GM21381 (cell line): ENCODE measurements around the gene NEGR1.
"Not testable (repeated sequence)": the region's sequence is repeated elsewhere in the genome, so short reads cannot be mapped to it uniquely, and the experiment has no call there.

Experiments used
- ATAC-seq: cut with Tn5 transposase; IDR thresholded peaks from one replicate; pipeline ENCODE4 v1.9.1; 2021; ENCODE audit warnings: mild to moderate bottlenecking, moderate library complexity; ENCODE audit not compliant: unreplicated experiment

NEGR1 gene

DNA sequence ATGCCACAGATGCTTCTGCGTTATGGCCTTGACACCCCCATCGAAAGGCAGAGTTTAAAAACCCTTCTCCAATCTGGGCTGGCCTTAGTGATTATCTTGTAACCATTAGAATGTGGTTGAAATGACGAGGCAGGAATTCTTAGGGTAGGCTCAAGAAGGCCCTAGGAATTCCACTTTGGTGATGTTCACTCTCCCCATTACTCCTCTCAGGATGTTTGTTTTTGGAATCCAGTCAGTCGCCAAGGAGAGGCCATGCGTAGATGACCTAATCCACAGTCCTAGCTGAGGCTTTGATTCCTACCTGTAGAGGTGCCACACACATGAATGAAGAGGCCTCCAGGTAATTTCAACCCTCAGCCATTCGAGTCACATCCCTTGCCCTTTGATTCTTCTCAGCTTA, 318.2 kb downstream of the NEGR1 start:
- no peak for ATAC-seq

DNA sequence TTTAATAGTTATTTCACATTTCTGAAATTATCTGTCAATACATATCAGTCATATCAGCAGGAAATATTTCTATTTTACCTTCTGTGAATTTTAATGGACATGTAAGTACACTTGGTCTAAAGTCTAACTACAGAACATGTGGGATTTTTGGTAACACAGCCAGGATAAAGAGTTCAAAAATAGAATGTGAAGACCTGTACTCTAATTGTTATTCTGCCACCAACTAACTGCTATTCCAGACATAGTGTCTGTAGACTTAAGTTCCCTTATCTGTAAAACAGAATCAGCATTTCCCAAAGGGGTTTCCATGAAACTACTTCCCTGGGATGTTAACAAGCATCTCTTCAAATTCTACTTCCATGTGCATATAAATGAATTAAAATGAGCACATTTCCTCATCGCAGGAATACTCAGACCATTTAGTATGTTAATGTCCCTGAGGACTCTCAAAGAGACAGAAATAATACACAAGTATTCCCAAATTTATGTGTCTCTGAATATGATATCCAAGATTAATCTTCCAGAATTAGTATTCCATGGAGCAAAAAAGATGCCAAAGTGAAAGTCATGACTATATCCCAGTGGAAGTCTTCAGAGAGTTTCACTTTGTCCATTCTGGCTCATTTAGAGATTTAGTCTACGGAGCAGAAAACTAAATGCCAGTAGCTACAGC, 325.6 kb downstream of the NEGR1 start:
- no peak for ATAC-seq

DNA sequence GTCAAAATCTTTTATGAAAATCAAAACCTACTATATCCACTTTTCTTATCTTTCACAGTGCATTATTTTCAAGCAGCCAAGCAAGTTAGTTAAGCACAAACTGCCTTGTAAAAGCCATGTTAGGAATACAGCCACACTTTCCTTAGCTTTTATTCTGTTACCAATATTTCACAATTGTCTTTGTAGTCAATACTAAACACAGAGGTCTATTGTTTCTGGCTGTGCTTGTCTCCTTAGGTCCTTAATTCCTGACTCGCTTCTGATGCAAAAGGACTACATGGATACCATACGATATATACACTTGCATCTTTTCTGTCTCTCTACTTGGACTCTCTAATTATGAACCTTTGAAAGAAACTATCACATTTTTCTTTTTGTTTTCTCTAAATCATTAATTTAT, 331.8 kb downstream of the NEGR1 start:
- no peak for ATAC-seq

DNA sequence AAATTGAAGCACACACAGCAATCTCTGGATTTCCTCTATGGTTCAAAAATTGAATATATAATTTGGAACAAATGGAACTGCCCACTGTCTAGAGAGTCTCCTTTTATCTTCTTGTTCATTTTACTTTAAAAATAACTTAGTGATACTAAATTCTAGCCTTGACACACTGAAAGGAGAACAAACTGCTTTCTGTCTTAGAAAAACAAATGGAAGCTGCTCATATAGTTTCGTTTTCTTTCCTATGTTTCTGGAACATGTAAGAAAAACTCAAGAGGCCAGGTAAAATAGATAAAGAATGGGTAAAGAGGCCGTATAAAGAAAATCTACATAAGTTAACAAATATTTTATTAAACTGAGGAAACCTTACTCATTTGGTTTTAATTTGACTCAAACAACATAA, 332.7 kb downstream of the NEGR1 start:
- no peak for ATAC-seq

DNA sequence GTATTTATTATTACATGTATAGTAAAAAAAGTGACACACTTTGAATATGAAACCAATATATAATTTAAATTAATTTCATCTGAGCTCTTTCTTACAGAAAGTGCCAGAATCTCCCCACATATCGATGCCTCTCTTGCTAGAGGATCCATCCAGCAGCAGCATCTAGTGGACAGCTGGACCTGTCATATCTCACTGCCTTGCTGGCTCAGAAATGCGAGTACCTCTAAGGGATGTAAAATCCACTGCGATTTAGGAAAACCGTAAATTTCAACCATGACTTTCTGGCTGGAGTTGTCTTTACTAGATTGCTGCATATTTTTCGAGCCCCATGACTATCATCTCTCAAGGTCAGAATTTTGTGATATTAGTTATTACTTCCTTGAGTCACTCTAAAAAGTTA, 333.8 kb downstream of the NEGR1 start:
- ATAC-seq = no peak

DNA sequence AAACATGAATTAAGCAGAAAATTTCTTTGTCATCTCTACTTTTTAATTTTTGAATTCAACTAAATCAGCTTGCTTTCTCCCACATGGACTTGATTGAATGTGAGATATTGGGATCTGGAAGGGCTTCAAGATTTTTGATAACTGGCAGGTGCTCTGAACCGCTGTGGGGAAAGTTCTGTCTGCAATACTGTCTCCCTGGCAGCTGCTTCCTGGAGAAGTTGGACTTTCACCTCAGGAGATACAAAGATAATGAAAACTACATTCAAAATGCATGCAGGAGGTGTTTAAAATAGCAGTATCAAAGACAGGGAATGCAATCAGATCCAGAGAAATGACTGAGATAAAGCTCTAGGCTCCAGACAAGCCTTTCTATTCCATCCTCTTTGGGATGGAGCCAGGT, 338.3 kb downstream of the NEGR1 start:
- ATAC-seq = no peak

DNA sequence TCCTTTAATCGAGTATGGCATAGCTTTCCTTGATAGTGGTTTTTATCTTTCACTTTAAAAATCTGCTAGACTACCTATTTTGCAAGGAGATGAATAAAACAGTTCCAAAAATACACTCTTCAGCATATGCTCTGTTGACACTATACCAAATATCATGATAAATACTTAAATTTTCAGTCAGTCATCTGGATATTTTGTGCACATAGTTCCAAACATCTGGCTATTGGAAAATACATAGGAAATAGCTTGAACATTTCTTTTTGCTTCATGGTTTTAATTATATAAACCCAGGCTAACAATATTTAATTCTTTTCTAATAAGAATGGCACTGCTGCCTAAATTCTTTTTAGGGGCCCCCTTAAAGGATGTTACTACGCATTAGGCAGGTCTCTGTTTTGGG, 342.1 kb downstream of the NEGR1 start:
- ATAC-seq = no peak

DNA sequence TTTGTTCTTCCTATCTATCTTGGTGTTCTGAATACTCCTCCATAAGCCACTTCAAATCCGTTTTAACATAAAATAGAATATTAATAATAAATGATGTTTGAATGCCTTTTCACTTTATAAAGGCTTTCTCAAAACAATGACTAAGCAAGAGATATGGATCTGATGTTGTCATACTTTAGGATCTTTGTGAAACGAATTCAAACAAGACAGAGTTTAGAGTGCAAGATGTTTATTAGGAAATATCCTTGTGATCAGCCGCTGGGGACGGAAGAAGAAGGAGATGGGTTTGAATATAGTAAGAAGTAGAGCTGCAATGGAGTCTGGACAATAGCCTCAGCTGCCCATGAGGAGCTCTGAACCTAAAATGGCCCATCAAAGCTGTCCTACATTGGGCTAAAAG, 351.8 kb downstream of the NEGR1 start:
- no peak for ATAC-seq

DNA sequence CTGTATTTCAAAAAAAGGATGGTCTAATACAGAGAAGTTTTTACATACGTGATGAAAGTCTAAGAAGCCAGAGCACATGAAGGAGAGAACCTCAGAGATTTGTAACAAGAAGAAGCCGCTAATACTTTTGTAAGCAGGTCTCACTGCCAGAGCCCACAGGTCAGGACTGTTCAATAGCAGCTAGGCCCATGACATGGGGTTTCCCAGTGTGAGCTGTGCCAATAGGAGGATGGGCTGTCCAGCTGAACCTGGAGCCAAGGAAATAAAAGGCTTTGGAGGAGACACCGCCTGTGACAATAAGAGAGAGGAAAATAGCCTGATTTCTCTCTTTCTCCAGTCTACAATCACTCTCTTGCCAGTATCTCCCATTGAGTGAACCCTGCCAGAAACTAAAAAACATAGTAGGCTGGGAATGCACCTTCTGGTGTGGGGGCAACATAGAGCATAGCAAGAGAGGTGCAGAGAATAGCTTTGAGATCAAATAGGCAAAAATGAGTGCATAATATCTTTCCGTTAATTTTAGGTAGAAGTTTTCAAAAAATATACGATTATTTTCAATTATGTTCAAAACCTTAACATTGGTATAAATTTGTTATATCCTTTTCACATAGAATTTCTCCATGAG, 360.3 kb downstream of the NEGR1 start:
- no peak for ATAC-seq

DNA sequence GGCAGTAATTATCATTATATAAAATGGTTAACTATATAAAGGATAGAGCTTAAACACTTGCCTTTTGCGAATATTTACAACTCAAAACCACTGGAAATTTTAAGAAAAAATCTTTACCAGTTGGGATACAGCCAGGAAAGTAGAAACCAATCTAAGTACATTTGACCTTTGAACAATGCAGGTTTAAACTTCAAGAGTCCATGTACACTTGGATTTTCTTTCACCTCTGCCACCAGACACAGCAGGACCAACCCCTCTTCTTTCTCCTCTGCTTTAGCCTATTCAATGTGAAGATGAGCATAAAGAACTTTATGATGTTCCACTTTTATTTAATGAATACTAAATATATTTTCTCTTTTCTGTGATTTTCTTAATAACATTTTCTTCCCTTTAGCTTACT, 361.1 kb downstream of the NEGR1 start:
- no peak for ATAC-seq

DNA sequence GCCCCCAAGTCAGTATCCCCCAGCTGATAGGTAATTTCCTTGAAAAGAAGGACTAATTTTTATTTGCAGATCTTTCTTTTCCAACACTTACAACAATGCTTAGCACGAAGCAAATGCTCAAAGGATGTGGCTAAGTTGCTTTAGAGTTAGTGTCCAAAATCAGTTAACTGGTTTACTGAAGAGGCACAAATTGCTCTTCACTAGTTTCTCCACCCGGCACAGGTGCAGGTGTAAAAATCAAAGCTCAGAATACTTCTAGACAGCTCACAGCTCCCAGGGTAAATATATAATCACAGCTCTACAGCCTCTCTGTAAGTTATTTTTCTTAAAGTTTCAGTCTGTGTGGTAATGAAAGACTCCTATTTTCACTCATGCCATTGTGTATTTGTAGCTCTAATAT, 361.8 kb downstream of the NEGR1 start:
- ATAC-seq = no peak

DNA sequence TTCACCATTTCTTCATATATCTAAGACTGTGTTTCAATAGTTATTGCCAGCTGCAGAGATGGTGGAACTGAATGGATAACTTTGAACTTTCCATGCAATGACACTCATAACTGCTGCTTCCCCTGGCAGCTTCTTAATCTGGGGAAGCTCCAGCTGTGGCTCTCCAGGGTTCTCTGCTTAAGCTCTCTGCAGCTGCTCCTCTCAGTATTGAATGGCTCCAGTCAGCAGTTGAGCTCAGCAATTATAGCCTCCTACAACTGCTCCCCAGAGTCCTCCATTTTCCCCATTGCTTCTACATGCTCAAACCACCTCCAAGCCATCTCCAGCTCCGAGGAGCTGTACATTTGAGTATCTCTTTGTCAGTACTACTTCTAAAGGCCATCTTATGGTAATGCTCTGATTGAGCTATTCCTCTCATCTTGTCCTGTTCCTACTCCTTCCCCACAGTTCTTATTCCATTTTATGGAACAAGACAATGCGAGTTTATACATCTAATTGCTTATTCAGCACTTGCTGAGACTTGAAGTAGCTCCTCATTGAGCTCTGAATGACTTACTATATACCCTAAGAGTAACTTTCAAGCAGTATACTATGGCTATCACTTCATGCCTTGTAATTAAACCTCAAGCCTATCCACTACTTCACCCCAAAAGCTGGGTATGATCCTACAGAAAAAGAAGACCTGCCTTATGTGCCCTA, 362.4 kb downstream of the NEGR1 start:
- no peak for ATAC-seq

DNA sequence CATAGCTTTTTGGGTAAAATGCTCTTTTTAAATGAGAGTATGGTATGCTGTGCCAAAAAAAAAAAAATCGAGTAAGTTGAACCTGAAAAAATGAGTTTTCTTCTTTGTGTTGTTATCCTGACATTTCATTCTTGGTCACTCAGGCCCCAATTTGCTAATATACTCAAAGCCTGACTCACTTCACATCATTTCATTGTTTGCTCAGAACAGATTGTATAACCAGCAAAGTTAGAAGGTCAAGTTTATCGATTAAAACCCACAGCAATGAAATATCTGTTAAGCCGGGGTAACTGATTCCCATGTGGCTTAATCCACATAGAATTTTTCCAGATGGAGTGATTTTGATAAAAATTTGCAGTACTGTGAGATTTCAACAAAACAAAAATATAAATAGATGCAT, 363.7 kb downstream of the NEGR1 start:
- ATAC-seq = no peak

DNA sequence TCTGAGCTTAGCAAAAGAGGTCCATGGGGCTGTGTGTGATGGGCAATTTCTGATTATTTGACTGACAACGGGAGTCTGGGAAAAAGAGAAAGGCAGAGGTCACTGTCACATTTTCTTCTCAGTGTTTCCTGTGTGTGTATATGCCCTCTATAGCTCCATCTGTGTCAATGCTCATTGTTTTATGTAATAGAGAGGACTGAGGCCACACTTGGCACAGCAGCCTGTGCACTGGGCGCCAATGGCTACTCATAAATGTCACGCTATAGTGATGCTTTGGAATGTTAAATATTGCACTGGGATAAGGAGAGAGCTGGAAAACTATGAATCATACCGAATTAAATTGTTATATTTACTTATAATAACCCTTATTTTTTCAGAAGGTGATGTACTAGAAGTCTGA, 365.4 kb downstream of the NEGR1 start:
- ATAC-seq = no peak

DNA sequence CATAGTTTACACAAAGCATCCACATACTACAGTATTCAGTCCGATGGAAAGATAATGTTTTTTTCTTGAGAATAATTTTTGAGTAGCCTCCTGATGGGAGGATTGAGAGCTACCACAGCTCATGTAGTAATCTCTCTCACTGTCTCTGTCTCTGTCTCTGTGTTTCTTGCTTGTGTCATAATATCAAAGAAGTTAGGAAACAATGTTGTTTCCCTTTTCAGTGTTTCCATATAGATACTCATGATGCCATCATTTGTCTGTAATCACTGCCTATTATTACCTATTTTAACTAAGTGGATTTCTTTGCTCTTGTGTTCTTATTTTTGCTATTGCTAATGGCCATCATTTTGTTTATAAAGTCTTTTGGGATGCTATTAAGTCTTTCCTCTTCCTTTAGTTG, 367.7 kb downstream of the NEGR1 start:
- ATAC-seq = no peak

DNA sequence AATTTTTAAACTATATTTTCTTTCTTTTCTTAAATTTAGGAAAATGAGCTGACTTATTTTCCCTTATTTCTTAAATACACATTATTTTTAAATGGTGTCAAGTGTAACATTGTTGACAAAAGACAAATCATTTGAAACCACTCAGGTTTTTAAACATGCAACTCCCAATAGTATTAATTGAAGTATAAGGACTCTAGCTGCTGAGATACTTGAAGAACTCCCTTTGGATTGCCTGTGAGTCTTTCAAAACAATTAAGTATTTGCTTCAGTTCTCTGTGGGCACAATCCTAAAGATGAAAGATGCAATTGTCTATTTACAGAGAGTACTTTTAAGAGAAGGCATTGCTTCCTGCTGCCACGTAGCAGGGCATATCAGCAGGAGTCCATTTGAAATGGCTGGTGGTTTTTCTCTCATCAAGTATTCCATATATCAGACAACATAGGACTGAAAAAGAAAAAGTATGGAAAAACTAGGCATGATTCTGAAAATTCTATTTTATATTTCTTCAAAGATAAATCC, 373.4 kb downstream of the NEGR1 start:
- no peak for ATAC-seq

DNA sequence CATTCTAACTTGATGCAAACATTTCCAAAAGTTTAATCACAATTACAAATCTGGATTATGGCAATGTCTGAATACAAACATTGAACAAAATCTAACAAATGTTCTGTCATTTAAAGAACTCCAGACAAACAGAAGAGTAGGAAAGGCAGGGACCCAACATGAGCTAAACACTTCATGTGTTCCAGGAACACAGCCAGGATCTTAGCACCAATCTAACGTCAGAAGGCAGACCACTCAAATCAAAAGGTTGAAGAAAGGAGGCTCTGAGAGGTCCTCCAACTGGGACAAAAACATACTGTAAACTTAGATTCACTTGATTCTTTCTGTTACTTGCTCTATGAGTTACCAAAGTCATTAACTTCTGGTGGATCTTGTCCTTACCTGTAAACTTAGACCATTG, 374.0 kb downstream of the NEGR1 start:
- ATAC-seq = no peak

DNA sequence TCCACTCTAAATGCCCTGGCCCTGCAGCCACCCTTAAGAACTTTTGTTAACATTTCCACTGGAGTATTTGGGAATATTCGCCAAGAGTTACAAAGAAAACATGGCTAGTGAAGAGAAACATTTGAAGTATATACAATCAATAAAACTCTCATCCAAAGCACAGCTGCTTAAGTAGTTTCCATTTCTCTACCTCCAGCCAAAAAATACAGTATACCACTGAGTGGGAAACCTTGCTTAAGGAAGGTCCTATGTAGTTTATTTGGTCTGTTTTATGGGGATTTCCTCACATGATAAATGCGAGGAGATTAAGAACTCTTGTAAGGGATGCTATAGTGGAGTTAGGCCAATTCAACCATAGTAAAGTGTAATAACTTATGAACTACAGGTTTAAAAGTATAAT, 382.5 kb downstream of the NEGR1 start:
- ATAC-seq = no peak

DNA sequence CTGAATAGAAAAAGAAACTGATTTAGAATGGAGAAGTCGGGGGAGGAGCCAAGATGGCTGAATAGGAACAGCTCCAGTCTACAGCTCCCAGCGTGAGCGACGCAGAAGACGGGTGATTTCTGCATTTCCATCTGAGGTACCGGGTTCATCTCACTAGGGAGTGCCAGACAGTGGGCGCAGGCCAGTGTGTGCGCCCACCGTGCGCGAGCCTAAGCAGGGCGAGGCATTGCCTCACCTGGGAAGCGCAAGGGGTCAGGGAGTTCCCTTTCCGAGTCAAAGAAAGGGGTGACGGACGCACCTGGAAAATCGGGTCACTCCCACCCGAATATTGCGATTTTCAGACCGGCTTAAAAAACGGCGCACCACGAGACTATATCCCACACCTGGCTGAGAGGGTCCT, 394.2 kb downstream of the NEGR1 start:
- not testable (repeated sequence) for ATAC-seq

DNA sequence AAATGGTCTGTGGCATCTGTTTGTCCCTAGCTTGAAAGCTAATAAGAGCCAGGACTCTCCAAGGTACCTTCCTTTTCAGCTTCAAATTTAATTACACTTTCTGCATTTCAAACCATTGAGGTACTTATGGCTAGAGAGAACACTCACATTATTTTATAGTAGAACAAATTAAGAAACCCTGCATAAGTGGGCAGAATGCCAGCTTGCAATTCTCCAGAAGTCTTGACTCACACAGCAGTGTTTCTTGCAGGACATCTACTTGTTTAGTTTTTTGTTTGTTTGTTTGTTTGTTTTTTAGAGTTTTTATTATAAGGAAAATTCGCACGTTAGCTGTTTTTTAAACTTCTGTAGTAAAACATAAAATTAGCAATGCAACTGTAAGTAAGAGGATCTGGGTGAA, 397.2 kb downstream of the NEGR1 start:
- ATAC-seq = no peak

DNA sequence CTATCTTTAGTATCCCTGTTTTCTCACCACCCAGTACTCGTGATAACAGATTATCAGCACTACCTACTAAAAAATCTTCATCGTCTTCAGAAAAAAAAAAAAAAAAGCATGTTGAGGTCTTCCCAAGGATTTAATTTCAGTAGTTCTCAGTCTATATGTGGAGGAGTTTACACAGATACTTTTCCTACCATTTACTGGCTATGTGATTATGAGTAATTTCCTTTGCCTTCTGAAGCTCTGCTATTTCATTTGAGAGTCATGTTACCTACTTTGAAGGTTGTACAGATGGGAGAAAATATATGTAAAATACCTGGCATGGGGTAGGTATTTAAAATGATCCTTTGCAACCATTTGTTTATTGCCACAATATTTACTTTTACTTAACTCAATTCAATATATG, 399.7 kb downstream of the NEGR1 start:
- no peak for ATAC-seq

DNA sequence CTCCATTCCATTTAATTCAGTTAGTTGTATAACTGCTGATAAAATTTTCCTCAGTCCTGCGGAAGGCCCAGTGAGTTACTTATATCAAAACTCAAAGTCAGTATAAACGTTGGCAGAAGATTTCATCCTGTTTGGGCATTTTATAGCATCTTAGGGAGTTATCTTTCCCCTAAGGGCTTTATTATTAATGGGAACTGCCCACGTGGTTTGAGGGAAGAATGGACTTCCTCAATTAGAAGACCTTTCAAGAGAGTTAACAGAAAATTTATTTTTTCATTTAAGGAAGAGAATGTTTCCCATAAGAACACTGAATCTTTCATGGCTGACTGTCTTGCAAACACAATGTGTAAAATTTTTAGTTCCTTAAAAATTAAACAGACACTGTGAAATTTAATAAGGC, 400.1 kb downstream of the NEGR1 start:
- no peak for ATAC-seq
